Pulmonary artery endothelial cell (primary cell): ENCODE measurements around the gene GIMD1. TPM values are rescaled to one million over a fixed set of nuclear protein-coding genes. Genes with fewer than 3 reads are reported as not detected.
A peak's percentile ranks its signal among the peaks of the same experiment; 100 is the strongest.
"Not testable (repeated sequence)": the region's sequence is repeated elsewhere in the genome, so short reads cannot be mapped to it uniquely, and the experiment has no call there.

Experiments
- DNase-seq: peaks from one replicate; pipeline ENCODE4 v3.0.0-alpha.2; 2011; ENCODE audit warnings: low read depth, low spot score
- total RNA-seq: library from RNA; depleted of rRNA; stranded (reverse); fragments of >200 nt; gene quantifications from 2 replicates; pipeline ENCODE4 v1.2.3, GENCODE V29; 2014

Gene GIMD1
- not detected in 2 replicates for total RNA-seq

DNA sequence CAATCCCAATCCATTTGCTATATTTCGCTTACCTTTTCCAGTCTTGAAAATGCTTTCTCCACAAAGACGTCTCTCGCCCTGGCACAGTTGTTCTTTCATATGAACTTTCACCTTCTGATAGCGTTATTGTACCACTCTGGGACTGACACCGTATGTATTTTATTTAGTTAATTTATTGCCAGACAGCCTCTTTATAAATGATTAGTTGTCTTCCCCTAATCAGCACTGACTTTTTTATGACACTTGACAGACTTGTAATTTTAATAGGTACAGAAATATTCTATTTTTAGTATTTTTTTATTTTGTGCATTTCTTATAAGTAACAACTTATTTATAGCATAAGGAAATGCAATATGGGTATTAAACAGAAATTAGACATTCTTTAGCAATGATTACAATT is at the start of gene GIMD1:
GIMD1 (minus strand) TSS at position 101 of the 400 bp plus-strand sequence. CDS start 1,343 bp downstream, outside the sequence.
- DNase-seq = no peak

- DNase-seq = no peak
Observed at GRCh38 chr4:106414366-106414765, 45.8 kb upstream of the GIMD1 start.

DNA sequence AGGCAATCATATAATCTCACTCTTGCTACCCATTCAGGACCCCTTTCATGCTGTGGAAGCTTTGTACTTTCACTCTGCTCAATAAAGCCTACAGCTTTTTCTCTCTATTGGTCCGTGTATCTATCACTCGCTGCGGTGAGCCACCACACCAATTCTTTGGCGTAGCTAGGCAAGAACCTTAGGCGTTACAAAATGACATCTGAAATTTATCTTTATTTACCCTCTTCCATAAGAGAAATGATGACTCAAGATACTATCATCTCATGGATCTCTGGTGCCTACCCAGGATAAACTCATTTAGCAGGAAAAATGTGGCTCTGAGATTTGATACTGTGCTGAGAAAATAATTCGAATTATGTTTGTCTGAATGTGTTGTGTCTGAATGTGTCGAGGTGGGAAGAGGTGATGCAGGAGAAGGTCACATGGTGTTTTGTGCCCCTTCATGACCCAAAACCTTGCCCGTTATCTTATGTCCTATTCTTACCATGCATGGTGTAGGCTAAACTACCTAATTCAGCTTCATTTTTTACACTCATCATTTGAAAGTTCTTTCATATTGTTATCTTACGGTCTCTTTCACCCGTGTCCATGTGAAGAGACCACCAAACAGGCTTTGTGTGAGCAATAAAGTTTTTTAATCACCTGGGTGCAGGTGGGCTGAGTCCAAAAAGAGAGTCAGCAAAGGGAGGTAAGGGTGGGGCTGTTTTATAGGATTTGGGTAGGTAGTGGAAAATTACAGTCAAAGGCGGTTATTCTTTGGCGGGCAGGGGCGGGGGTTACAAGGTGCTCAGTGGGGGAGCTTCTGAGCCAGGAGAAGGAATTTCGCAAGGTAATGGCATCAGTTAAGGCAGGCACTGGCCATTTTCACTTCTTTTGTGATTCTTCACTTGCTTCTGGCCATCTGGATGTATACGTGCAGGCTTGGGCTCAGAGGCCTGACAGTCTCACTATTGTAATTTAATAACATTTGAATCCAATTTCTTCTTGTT is 41.6 kb upstream of the GIMD1 start:
- DNase-seq = no peak

DNA sequence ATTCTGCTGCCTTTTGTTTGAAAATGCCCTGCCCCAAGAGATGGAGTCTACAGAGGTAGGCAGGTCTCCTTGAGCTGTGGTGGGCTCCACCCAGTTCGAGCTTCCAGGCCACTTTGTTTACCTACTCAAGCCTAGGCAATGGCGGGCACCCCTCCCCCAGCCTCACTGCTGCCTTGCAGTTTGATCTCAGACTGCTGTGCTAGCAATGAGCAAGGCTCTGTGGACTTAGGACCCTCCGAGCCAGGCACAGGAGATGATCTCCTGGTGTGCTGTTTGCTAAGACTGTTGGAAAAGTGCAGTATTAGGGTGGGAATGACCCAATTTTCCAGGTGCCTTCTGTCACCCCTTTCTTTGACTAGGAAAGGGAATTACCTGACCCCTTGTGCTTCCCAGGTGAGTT is 39.4 kb upstream of the GIMD1 start:
- not testable (repeated sequence) for DNase-seq

DNA sequence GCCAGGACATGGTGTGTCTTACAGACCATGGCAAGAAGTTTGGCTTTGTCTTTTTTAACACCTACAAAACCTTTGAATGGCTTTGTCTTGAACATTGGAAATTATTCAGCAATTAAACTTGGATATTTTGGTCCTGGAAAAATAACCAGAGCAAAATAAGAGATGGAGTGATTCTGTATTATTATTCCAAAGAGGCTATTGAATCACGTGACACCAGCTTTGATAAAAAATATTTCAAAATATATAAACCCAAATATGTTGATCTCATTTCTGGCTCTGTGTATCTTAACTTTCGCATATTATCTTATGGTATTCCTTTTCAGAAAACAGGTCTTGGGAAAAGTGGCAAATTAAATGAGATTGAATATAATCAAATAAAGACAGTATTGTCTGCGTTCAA is 32.6 kb upstream of the GIMD1 start:
- no peak for DNase-seq

- DNase-seq = not testable (repeated sequence)
Observed at GRCh38 chr4:106398898-106399297, 30.3 kb upstream of the GIMD1 start.

- DNase-seq = no peak
Observed at GRCh38 chr4:106395582-106395981, 27.0 kb upstream of the GIMD1 start.

DNA sequence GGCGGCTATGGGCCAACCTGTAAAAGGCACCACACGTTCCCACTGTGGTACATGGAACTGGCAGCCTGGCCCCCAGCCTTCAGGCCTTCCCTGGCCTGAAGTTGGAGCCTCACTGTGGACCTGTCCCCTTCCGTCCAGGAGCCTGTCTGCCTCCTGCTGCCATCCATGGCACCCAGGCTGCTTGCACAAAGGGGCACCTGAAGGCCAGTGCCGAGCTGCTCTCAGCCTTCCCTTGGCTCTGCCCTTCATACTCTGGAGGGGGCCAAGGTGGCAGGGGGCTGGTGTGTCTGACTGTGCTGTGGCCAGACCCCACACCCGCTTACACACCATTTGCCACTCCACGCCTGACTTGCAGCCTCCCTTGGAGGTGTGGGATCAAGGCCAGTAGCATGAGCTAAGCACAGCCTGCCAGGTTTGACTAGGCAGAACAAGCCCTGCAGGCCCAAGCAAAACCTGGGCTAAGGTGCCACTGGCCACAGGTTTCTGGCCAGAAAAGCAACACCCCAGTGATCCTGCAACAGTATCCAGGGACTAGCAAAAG is 17.3 kb upstream of the GIMD1 start:
- no peak for DNase-seq

DNA sequence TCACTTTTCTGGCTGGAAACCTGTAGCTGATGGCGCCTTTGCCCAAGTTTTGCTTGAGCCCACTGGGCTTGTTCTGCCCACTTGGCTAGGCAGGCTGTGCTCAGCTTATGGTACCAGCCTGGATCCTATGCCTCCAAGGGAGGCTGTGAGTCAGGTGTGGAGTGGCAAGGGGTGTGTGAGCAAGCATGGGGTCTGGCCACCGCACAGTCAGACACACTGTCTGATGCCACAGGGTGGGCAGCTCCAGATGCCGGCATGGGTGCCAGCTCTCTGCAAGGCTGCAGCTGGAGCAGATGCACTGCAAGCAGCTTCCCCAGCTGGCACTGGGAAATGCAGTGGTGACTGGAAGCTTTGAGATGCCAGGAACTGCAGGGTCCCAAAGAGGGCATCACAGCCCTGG is 16.3 kb upstream of the GIMD1 start:
- DNase-seq = no peak

- DNase-seq = no peak
Observed at GRCh38 chr4:106380179-106380578, 11.6 kb upstream of the GIMD1 start.

GRCh38 chr4:106373026-106373425 is 4.4 kb upstream of the GIMD1 start:
- DNase-seq = no peak

DNA sequence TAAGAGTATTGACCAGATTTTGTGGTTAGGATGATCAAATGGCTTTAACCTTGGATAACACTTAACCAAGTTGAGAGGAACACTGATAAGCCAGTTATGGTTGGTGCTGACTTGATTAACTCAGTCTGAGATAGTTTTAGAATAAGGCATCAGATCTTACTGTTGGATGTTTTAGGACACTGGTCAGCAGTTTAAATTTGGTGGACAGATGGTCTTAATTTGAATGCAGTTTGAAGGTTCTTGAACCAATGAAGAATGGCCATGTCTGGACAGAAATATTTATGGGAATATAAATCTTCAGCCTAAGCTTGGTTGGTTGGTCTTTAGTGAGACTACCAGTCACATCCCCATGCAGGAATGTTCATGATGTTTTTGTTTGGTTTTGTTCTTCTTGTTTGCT is 2.6 kb upstream of the GIMD1 start:
- DNase-seq = no peak

- no peak for DNase-seq
Observed at GRCh38 chr4:106370214-106370613, 1.6 kb upstream of the GIMD1 start.

GRCh38 chr4:106369456-106370060 is 980 bp upstream of the GIMD1 start:
- DNase-seq = peak; percentile 67

DNA sequence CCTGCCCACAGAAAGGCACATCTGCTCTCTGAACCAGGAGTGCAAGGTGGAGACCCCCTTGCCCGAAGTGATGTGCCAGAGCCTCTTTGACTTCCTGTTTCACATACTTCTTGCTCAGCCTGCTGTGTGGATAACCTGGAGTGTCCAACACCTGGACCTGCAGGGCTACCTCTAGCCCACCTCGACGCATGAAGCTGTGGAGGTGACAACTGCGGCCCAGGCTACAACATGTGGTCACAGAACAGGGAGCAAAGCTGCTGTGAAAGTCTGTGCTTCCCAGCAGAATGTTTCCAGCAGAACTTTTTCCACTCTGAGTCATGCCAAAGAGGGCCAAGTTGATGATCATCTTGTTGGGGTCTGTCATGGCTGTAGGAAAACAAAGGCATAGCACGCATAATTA is 1.5 kb downstream of the GIMD1 start:
- no peak for DNase-seq

GRCh38 chr4:106366026-106366425 is 2.6 kb downstream of the GIMD1 start:
- DNase-seq = peak; percentile 2

- peak; percentile 78 for DNase-seq
Observed at GRCh38 chr4:106365613-106366012, 3.0 kb downstream of the GIMD1 start.

DNA sequence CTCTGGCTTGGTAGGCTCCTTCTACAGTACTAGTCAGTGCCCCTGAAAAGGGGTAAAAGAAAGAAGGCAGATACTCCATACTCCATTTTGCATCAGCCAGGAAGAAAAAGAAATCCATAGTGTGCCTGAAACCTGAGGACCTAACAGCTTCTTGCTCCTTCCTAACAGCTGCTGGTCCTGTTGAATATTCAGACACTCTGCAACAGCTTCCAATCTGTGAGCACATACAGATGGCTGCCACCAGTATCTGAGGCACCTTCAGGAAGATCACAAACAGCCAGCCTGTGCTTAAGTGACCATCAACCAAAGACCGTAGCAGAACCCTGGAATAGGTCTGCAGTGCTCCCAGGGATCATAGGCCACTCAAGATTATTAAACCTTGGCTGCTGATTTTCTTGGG is 4.3 kb downstream of the GIMD1 start:
- DNase-seq = no peak

DNA sequence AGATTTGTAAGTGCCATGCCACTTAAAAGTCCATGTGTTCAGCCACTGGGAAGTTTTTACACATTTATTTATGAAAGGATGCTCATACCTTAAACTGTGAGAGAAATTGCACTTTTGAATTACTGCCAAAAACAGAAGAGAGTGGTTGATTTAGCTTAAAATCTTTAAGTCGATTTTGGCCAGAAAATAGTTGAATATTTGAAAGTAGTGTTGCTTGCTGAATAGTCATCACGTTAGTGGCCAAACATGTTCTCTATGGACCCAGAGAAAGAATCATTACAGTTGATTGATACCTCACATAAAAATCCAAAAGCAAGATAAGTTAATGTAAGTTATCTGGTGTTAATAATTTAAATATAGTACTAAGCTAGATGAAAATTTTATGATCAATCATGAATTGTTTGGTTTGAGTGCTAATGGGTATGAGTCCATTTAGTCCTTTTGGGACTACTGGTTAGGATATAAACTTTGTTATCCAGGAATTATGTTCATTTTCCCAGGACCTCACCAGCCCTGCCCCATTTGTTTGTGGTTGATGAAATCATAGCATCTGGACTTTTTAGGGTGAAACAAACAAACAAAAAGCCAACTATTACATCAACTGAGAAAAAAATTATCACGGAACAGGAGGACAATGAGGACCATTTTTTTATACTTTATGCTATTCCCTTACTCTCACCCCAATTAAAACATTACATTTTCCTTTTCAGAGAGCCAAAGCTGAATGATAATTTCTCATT is 6.3 kb downstream of the GIMD1 start:
- no peak for DNase-seq

DNA sequence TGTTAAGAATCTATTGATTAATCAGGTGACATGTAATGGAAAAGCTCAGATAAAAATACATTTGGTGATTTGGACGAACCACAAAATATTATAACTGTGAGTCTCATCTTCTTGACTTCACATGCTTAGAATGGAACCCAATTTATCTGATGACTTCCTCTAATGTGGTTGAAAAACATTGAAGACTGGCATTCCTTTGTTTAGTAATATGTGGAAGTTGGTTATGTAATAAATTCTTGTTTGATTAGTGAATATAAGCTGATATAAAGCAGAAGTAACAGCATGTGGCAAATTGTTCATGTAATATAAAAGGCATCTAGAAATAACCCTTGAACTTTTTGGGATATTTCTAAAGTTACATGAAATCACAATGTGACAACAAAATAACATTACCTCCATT is 9.7 kb downstream of the GIMD1 start:
- DNase-seq = no peak

GRCh38 chr4:106355193-106355592 is 13.4 kb downstream of the GIMD1 start:
- no peak for DNase-seq

- DNase-seq = no peak
Observed at GRCh38 chr4:106353786-106354185, 14.8 kb downstream of the GIMD1 start.
